BLaER1 (cell line): ENCODE measurements around the gene PUM1.
"Not testable (repeated sequence)": the region's sequence is repeated elsewhere in the genome, so short reads cannot be mapped to it uniquely, and the experiment has no call there.

Source experiments
- H3K27ac ChIP-seq: shearing (Covaris generic); formaldehyde crosslinking; 2 replicates; pipeline ENCODE4 v1.8.1; 2022
- H3K27me3 ChIP-seq: shearing (Covaris generic); formaldehyde crosslinking; 2 replicates; pipeline ENCODE4 v1.8.1; 2022
- H3K36me3 ChIP-seq: shearing (Covaris generic); formaldehyde crosslinking; 2 replicates; pipeline ENCODE4 v1.8.1; 2022
- H3K4me1 ChIP-seq: shearing (Covaris generic); formaldehyde crosslinking; 2 replicates; pipeline ENCODE4 v1.8.1; 2022
- H3K4me2 ChIP-seq: shearing (Covaris generic); formaldehyde crosslinking; 2 replicates; pipeline ENCODE4 v1.8.1; 2022
- H3K4me3 ChIP-seq: shearing (Covaris generic); formaldehyde crosslinking; 2 replicates; pipeline ENCODE4 v1.8.1; 2022
- H3K9ac ChIP-seq: shearing (Covaris generic); formaldehyde crosslinking; 2 replicates; pipeline ENCODE4 v1.8.1; 2022
- H3K9me3 ChIP-seq: shearing (Covaris generic); formaldehyde crosslinking; 2 replicates; pipeline ENCODE4 v1.8.1; 2022
- H4K20me1 ChIP-seq: shearing (Covaris generic); formaldehyde crosslinking; 2 replicates; pipeline ENCODE4 v1.8.1; 2022
- Cebpa-rat ChIP-seq: shearing (Covaris generic); IDR thresholded peaks from 2 replicates; pipeline ENCODE4 v1.8.1; 2022

PUM1 gene

GRCh38 chr1:31064718-31065309 is 703 bp downstream of the PUM1 start:
- peaks cover 47% of the 10 kb centered on the region for H4K20me1 ChIP-seq
- peak overlapping the region; percentile 98 for H3K27ac ChIP-seq
- H3K9me3 ChIP-seq = no peaks in the 10 kb centered on the region
- H3K27me3 ChIP-seq = no peaks in the 10 kb centered on the region
- H3K9ac ChIP-seq = peak overlapping the region; percentile 99
- no peak for TF ChIP-seq Cebpa-rat
- H3K4me3 ChIP-seq = peak overlapping the region; percentile 78
- peaks cover 23% of the 10 kb centered on the region for H3K36me3 ChIP-seq
- peak overlapping the region; percentile 92 for H3K4me2 ChIP-seq
- peaks cover 37% of the 10 kb centered on the region for H3K4me1 ChIP-seq

GRCh38 chr1:31064111-31064717 is 1.3 kb downstream of the PUM1 start:
- no peak for TF ChIP-seq Cebpa-rat
- Histone ChIP-seq H3K36me3 (peaks cover 29% of the 10 kb centered on the region), H3K27ac (peak overlapping the region; percentile 98), H3K4me2 (peak overlapping the region; percentile 92), H3K9me3 (no peaks in the 10 kb centered on the region), H3K9ac (peak overlapping the region; percentile 99), H3K4me1 (peaks cover 43% of the 10 kb centered on the region), H3K4me3 (peak overlapping the region; percentile 78), H3K27me3 (no peaks in the 10 kb centered on the region), H4K20me1 (peaks cover 53% of the 10 kb centered on the region)

DNA sequence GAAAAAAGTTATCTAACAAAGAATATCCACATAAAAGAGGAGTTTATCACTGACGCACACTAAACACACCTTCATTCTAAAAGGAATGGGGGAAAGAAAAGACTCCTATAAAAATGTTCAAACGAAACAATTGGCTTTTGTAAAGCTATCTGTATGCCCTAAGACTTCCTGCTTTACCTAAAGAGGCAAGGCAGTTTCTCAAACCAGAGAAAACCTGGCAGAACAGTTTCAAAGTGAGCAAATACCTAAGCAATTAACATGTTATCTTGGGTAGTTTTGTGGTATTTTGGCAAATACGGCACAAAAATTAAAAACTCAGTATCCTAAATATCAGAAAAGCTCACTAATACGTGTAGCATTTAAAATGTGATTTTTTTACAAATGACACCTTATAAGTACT is 1.9 kb downstream of the PUM1 start:
- Histone ChIP-seq H3K9me3 (no peaks in the 10 kb centered on the region), H4K20me1 (peaks cover 59% of the 10 kb centered on the region), H3K9ac (peak overlapping the region; percentile 99), H3K36me3 (peaks cover 35% of the 10 kb centered on the region), H3K27me3 (no peaks in the 10 kb centered on the region), H3K27ac (peak overlapping the region; percentile 98), H3K4me3 (peak overlapping the region; percentile 78), H3K4me1 (peaks cover 45% of the 10 kb centered on the region), H3K4me2 (peak overlapping the region; percentile 92)
- no peak for TF ChIP-seq Cebpa-rat

GRCh38 chr1:31062867-31063380 is 2.6 kb downstream of the PUM1 start:
- Histone ChIP-seq H3K27ac (peak overlapping the region; percentile 98; the same call in 1 of the 2 replicates), H3K9me3 (no peaks in the 10 kb centered on the region), H3K27me3 (no peaks in the 10 kb centered on the region), H4K20me1 (peaks cover 66% of the 10 kb centered on the region), H3K4me2 (peak overlapping the region; percentile 92), H3K36me3 (peaks cover 42% of the 10 kb centered on the region), H3K4me1 (peaks cover 45% of the 10 kb centered on the region), H3K9ac (peak overlapping the region; percentile 99), H3K4me3 (peak overlapping the region; percentile 78)
- TF ChIP-seq Cebpa-rat = no peak

DNA sequence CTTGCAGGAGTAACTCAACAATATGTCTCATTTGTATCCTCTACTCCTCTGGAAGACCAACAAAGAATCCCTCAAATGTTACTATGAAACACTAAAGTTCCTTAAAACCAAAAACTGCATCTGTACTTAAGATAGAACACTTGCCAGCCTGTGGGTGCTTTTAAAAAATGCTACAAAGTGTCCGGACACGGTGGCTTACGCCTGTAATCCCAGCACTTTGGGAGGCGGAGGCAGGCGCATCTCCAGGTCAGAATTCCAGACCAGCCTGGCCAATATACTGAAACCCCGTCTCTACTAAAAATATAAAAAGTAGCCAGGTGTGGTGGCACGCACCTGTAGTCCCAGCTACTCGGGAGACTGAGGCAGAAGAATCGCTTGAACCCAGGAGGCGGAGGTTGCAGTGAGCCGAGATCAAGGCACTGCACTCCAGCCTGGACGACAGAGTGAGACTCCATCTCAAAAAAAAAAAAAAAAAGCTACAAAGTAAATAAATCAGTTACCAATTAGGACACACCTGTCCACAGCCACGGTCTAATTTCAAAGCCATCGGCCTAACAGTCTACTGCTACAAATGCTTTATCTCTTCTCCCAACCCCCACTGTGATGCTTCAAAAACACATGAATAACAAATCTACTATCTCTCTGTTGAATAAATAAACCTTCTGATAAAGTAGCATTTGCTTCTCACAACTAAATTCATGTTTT is 3.2 kb downstream of the PUM1 start:
- not testable (repeated sequence) for H3K27ac ChIP-seq, H3K9me3 ChIP-seq, H3K27me3 ChIP-seq
- Histone ChIP-seq H4K20me1 (peaks cover 72% of the 10 kb centered on the region), H3K36me3 (peaks cover 48% of the 10 kb centered on the region), H3K4me2 (peak overlapping the region; percentile 92), H3K4me3 (peak overlapping the region; percentile 78; the same call in 1 of the 2 replicates), H3K4me1 (peaks cover 45% of the 10 kb centered on the region), H3K9ac (peak overlapping the region; percentile 99)

DNA sequence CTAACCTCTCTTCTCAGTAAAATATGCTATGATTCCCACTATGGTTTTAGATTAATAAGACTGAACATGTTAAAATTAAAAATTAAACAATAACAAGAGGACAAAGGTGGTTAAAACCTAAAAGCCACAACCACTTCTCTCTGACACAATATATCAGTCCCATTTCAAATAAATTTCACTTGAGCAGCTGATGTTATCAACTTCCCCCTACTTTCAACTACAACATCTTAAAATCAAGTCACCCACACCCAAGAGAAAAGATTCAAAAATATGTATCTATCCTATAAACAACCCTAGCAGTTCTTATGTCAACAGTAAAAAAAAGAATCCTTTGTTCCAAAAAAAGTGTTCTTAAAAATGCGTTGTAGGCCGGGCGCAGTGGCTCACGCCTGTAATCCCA is 7.5 kb downstream of the PUM1 start:
- Histone ChIP-seq H4K20me1 (peaks cover 100% of the 10 kb centered on the region), H3K4me3 (no peak overlapping the region), H3K27me3 (no peaks in the 10 kb centered on the region), H3K4me2 (no peak overlapping the region), H3K9ac (no peak overlapping the region), H3K36me3 (peaks cover 91% of the 10 kb centered on the region), H3K27ac (no peak overlapping the region), H3K4me1 (peaks cover 51% of the 10 kb centered on the region), H3K9me3 (no peaks in the 10 kb centered on the region)
- no peak for TF ChIP-seq Cebpa-rat

GRCh38 chr1:31055953-31056352 is 9.6 kb downstream of the PUM1 start:
- peaks cover 100% of the 10 kb centered on the region for H4K20me1 ChIP-seq
- H3K36me3 ChIP-seq = peaks cover 98% of the 10 kb centered on the region
- H3K4me2 ChIP-seq = no peak overlapping the region
- no peak overlapping the region for H3K9ac ChIP-seq
- no peaks in the 10 kb centered on the region for H3K27me3 ChIP-seq
- no peak overlapping the region for H3K4me3 ChIP-seq
- peaks cover 38% of the 10 kb centered on the region for H3K4me1 ChIP-seq
- no peaks in the 10 kb centered on the region for H3K9me3 ChIP-seq
- no peak for TF ChIP-seq Cebpa-rat
- H3K27ac ChIP-seq = no peak overlapping the region

GRCh38 chr1:31055501-31055900 is 10.0 kb downstream of the PUM1 start:
- no peak overlapping the region for H3K9ac ChIP-seq
- H3K27ac ChIP-seq = no peak overlapping the region
- peaks cover 100% of the 10 kb centered on the region for H3K36me3 ChIP-seq
- peaks cover 100% of the 10 kb centered on the region for H4K20me1 ChIP-seq
- TF ChIP-seq Cebpa-rat = no peak
- H3K4me2 ChIP-seq = no peak overlapping the region
- peaks cover 38% of the 10 kb centered on the region for H3K4me1 ChIP-seq
- H3K9me3 ChIP-seq = no peaks in the 10 kb centered on the region
- H3K27me3 ChIP-seq = no peaks in the 10 kb centered on the region
- no peak overlapping the region for H3K4me3 ChIP-seq

DNA sequence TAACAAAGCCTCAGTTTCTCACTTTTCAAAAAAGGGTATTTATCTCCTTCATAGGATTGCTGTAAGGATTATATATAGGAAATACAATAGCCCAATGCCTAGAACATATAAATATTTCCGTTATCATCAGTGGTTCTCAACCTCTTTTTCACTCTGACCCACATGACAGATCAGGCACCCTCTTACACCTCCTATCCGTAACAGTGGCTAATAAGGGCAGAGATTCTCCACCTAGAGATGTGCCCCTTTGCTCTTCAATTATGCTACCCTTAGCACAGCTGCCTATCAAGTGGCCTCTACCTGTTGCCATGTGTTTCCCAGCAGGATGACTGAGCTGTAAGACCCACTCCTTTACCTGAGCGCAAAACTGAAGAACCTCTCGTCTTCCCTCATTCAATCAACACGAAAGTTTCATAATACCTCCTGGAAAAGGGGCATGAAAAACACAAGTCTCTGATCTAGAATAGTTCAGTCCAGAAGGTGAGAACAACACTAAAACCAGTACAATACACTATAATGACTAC is 10.5 kb downstream of the PUM1 start:
- Histone ChIP-seq H3K27ac (no peak overlapping the region), H3K4me2 (no peak overlapping the region), H3K9me3 (no peaks in the 10 kb centered on the region), H3K36me3 (peaks cover 100% of the 10 kb centered on the region), H3K4me3 (no peak overlapping the region), H3K9ac (no peak overlapping the region), H3K4me1 (peaks cover 39% of the 10 kb centered on the region), H3K27me3 (no peaks in the 10 kb centered on the region), H4K20me1 (peaks cover 100% of the 10 kb centered on the region)
- no peak for TF ChIP-seq Cebpa-rat

DNA sequence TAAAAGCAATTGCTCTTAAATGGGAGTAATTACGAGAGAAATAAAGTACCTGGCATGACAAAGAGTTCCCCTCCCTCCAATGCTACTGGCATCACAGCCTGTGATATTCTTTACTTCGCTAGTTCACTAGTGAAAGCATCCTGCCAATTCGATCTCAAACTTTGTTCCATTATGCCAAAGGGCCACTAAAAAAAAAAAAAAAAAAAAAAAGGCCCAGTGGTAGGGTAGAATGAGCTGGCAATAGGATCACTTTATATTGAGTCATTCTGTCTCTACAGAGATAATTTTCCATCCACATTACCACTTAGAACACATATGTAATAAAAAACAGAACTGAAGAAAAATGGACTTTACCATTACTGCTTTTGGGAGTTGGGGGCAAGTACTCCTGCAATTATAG is 11.2 kb downstream of the PUM1 start:
- no peaks in the 10 kb centered on the region for H3K27me3 ChIP-seq
- peaks cover 100% of the 10 kb centered on the region for H4K20me1 ChIP-seq
- no peak for TF ChIP-seq Cebpa-rat
- no peak overlapping the region for H3K9ac ChIP-seq
- H3K4me2 ChIP-seq = no peak overlapping the region
- no peak overlapping the region for H3K27ac ChIP-seq
- H3K4me3 ChIP-seq = no peak overlapping the region
- H3K9me3 ChIP-seq = no peaks in the 10 kb centered on the region
- H3K36me3 ChIP-seq = peaks cover 95% of the 10 kb centered on the region
- peaks cover 38% of the 10 kb centered on the region for H3K4me1 ChIP-seq

- H3K9me3 ChIP-seq, H3K27ac ChIP-seq, H3K4me2 ChIP-seq, H3K27me3 ChIP-seq, H3K4me3 ChIP-seq, H3K9ac ChIP-seq: not testable (repeated sequence)
- Histone ChIP-seq H4K20me1 (peaks cover 100% of the 10 kb centered on the region), H3K36me3 (peaks cover 92% of the 10 kb centered on the region), H3K4me1 (peaks cover 38% of the 10 kb centered on the region)
Measured at GRCh38 chr1:31052613-31053012, 12.9 kb downstream of the PUM1 start.
